T-helper 1 cell treated with Interleukin-12 subunit alpha and Interleukin-12 subunit beta and Interleukin-4 antibody, amounts not matched to agents 30 μg/mL and 1 μg/mL, for 36 hours (primary cell): Measurements from ENCODE around the gene ACKR3.

Experiments used
- H3K27ac Mint-ChIP-seq: one replicate; pipeline ENCODE4 v1.8.0; 2021; ENCODE audit warnings: mild to moderate bottlenecking, mixed read lengths
- H3K27me3 Mint-ChIP-seq: one replicate; pipeline ENCODE4 v1.8.0; 2021; ENCODE audit warnings: low read depth, mixed read lengths
- H3K36me3 Mint-ChIP-seq: one replicate; pipeline ENCODE4 v1.8.0; 2021; ENCODE audit warnings: low read depth, mixed read lengths
- H3K4me1 Mint-ChIP-seq: one replicate; pipeline ENCODE4 v1.8.0; 2021; ENCODE audit warnings: low read depth, mixed read lengths
- H3K4me3 Mint-ChIP-seq: one replicate; pipeline ENCODE4 v1.8.0; 2021; ENCODE audit warnings: mild to moderate bottlenecking, moderate library complexity, mixed read lengths
- H3K9me3 Mint-ChIP-seq: one replicate; pipeline ENCODE4 v1.8.0; 2021; ENCODE audit warnings: mixed read lengths

The ACKR3 gene

GRCh38 chr2:236600158-236600557 is 30.5 kb downstream of the ACKR3 start:
- H3K27ac Mint-ChIP-seq: no peak overlapping the region
- no peaks in the 10 kb centered on the region for H3K4me1 Mint-ChIP-seq
- no peak overlapping the region for H3K4me3 Mint-ChIP-seq
- H3K36me3 Mint-ChIP-seq: no peaks in the 10 kb centered on the region
- H3K27me3 Mint-ChIP-seq: peaks cover 13% of the 10 kb centered on the region
- H3K9me3 Mint-ChIP-seq: no peaks in the 10 kb centered on the region

GRCh38 chr2:236600892-236601291 is 31.3 kb downstream of the ACKR3 start:
- H3K4me1 Mint-ChIP-seq: no peaks in the 10 kb centered on the region
- no peak overlapping the region for H3K27ac Mint-ChIP-seq
- no peaks in the 10 kb centered on the region for H3K9me3 Mint-ChIP-seq
- H3K27me3 Mint-ChIP-seq: peaks cover 16% of the 10 kb centered on the region
- H3K4me3 Mint-ChIP-seq: no peak overlapping the region
- no peaks in the 10 kb centered on the region for H3K36me3 Mint-ChIP-seq

GRCh38 chr2:236601316-236602202 is 31.9 kb downstream of the ACKR3 start:
- Mint-ChIP-seq H3K36me3 (no peaks in the 10 kb centered on the region), H3K4me3 (no peak overlapping the region), H3K27me3 (peaks cover 21% of the 10 kb centered on the region), H3K27ac (no peak overlapping the region), H3K9me3 (no peaks in the 10 kb centered on the region), H3K4me1 (no peaks in the 10 kb centered on the region)

GRCh38 chr2:236602678-236603077 is 33.1 kb downstream of the ACKR3 start:
- Mint-ChIP-seq H3K27me3 (peaks cover 29% of the 10 kb centered on the region), H3K4me1 (no peaks in the 10 kb centered on the region), H3K27ac (no peak overlapping the region), H3K4me3 (no peak overlapping the region), H3K9me3 (no peaks in the 10 kb centered on the region), H3K36me3 (no peaks in the 10 kb centered on the region)

- H3K9me3 Mint-ChIP-seq: no peaks in the 10 kb centered on the region
- no peak overlapping the region for H3K27ac Mint-ChIP-seq
- peaks cover 29% of the 10 kb centered on the region for H3K27me3 Mint-ChIP-seq
- no peaks in the 10 kb centered on the region for H3K4me1 Mint-ChIP-seq
- no peak overlapping the region for H3K4me3 Mint-ChIP-seq
- H3K36me3 Mint-ChIP-seq: no peaks in the 10 kb centered on the region
These were observed 33.9 kb downstream of the ACKR3 start for GRCh38 chr2:236603361-236604015.

- H3K27me3 Mint-ChIP-seq: peaks cover 29% of the 10 kb centered on the region
These were observed 35.1 kb downstream of the ACKR3 start for GRCh38 chr2:236604575-236605344.

GRCh38 chr2:236605345-236605734 is 35.7 kb downstream of the ACKR3 start:
- Mint-ChIP-seq H3K4me1 (no peaks in the 10 kb centered on the region), H3K27me3 (peaks cover 29% of the 10 kb centered on the region), H3K9me3 (no peaks in the 10 kb centered on the region), H3K27ac (no peak overlapping the region), H3K4me3 (no peak overlapping the region), H3K36me3 (no peaks in the 10 kb centered on the region)

More at GRCh38 chr2:236604575-236605344, 35.1 kb downstream of the ACKR3 start:
- H3K9me3 Mint-ChIP-seq: no peaks in the 10 kb centered on the region
- H3K27ac Mint-ChIP-seq: no peak overlapping the region
- H3K4me3 Mint-ChIP-seq: no peak overlapping the region
- H3K36me3 Mint-ChIP-seq: no peaks in the 10 kb centered on the region
- no peaks in the 10 kb centered on the region for H3K4me1 Mint-ChIP-seq

- no peaks in the 10 kb centered on the region for H3K4me1 Mint-ChIP-seq
- no peak overlapping the region for H3K4me3 Mint-ChIP-seq
- H3K27me3 Mint-ChIP-seq: peaks cover 29% of the 10 kb centered on the region
- no peaks in the 10 kb centered on the region for H3K9me3 Mint-ChIP-seq
- no peak overlapping the region for H3K27ac Mint-ChIP-seq
- no peaks in the 10 kb centered on the region for H3K36me3 Mint-ChIP-seq
These were observed 36.4 kb downstream of the ACKR3 start for GRCh38 chr2:236606023-236606422.

- H3K27ac Mint-ChIP-seq: no peak overlapping the region
- peaks cover 26% of the 10 kb centered on the region for H3K27me3 Mint-ChIP-seq
- H3K36me3 Mint-ChIP-seq: no peaks in the 10 kb centered on the region
- no peaks in the 10 kb centered on the region for H3K9me3 Mint-ChIP-seq
- no peak overlapping the region for H3K4me3 Mint-ChIP-seq
- H3K4me1 Mint-ChIP-seq: no peaks in the 10 kb centered on the region
These were observed 38.0 kb downstream of the ACKR3 start for GRCh38 chr2:236607471-236608187.

GRCh38 chr2:236608188-236608525 is 38.5 kb downstream of the ACKR3 start:
- H3K9me3 Mint-ChIP-seq: no peaks in the 10 kb centered on the region
- H3K27ac Mint-ChIP-seq: no peak overlapping the region
- H3K4me3 Mint-ChIP-seq: no peak overlapping the region
- peaks cover 23% of the 10 kb centered on the region for H3K27me3 Mint-ChIP-seq
- no peaks in the 10 kb centered on the region for H3K4me1 Mint-ChIP-seq
- no peaks in the 10 kb centered on the region for H3K36me3 Mint-ChIP-seq

GRCh38 chr2:236608710-236609109 is 39.1 kb downstream of the ACKR3 start:
- peaks cover 23% of the 10 kb centered on the region for H3K27me3 Mint-ChIP-seq
- H3K36me3 Mint-ChIP-seq: no peaks in the 10 kb centered on the region
- no peak overlapping the region for H3K4me3 Mint-ChIP-seq
- no peaks in the 10 kb centered on the region for H3K9me3 Mint-ChIP-seq
- H3K27ac Mint-ChIP-seq: no peak overlapping the region
- no peaks in the 10 kb centered on the region for H3K4me1 Mint-ChIP-seq

GRCh38 chr2:236610991-236611821 is 41.6 kb downstream of the ACKR3 start:
- no peaks in the 10 kb centered on the region for H3K4me1 Mint-ChIP-seq
- no peaks in the 10 kb centered on the region for H3K36me3 Mint-ChIP-seq
- no peak overlapping the region for H3K27ac Mint-ChIP-seq
- H3K4me3 Mint-ChIP-seq: no peak overlapping the region
- H3K9me3 Mint-ChIP-seq: no peaks in the 10 kb centered on the region
- peaks cover 11% of the 10 kb centered on the region for H3K27me3 Mint-ChIP-seq

- Mint-ChIP-seq H3K27me3 (no peaks in the 10 kb centered on the region), H3K9me3 (no peaks in the 10 kb centered on the region), H3K4me3 (no peak overlapping the region), H3K36me3 (no peaks in the 10 kb centered on the region), H3K4me1 (no peaks in the 10 kb centered on the region), H3K27ac (no peak overlapping the region)
These were observed 43.1 kb downstream of the ACKR3 start for GRCh38 chr2:236612737-236613136.
